Neutrophil (primary cell): Measurements from ENCODE around the gene PIEZO2.

Source experiments
- H3K27ac ChIP-seq: fragments of 200-600 bp; sonication (generic); 2 replicates; pipeline ENCODE4 v1.5.1; 2016; ENCODE audit warnings: mild to moderate bottlenecking, moderate library complexity
- H3K27me3 ChIP-seq: fragments of 200-600 bp; sonication (generic); 2 replicates; pipeline ENCODE4 v1.6.0; 2016; ENCODE audit warnings: mild to moderate bottlenecking
- H3K36me3 ChIP-seq: fragments of 200-600 bp; sonication (generic); 2 replicates; pipeline ENCODE4 v1.5.1; 2017
- H3K4me1 ChIP-seq, 2 experiments: fragments of 200-600 bp in 1 of 2; sonication (generic) in 1 of 2; 1 replicate in 1 of 2; 2 replicates in 1 of 2; pipeline versions ENCODE4 v1.5.1 to v1.6.1; 2013 to 2016; ENCODE audit warnings: low read depth in 1 of 2, low read length in 1 of 2, mild to moderate bottlenecking in 1 of 2, moderate library complexity in 1 of 2; ENCODE audit not compliant: control insufficient read depth in 1 of 2, insufficient read depth in 1 of 2
- H3K4me3 ChIP-seq, 2 experiments: fragments of 200-600 bp in 1 of 2; sonication (generic) in 1 of 2; 1 replicate in 1 of 2; 2 replicates in 1 of 2; pipeline ENCODE4 v1.5.1; 2013 to 2016; ENCODE audit warnings: low read depth in 1 of 2, low read length in 1 of 2, mild to moderate bottlenecking in 1 of 2, moderate library complexity in 1 of 2
- H3K9me3 ChIP-seq: fragments of 200-600 bp; sonication (generic); 2 replicates; pipeline ENCODE4 v1.5.1; 2016
- CTCF ChIP-seq: fragments of 200-600 bp; sonication (generic); IDR thresholded peaks from 2 replicates; pipeline ENCODE4 v1.5.1; 2016; ENCODE audit warnings: antibody characterized with exemption

PIEZO2 gene

GRCh38 chr18:11147962-11148679 is 1.2 kb downstream of the PIEZO2 start:
- H3K4me3 ChIP-seq, result no peak overlapping the region

DNA sequence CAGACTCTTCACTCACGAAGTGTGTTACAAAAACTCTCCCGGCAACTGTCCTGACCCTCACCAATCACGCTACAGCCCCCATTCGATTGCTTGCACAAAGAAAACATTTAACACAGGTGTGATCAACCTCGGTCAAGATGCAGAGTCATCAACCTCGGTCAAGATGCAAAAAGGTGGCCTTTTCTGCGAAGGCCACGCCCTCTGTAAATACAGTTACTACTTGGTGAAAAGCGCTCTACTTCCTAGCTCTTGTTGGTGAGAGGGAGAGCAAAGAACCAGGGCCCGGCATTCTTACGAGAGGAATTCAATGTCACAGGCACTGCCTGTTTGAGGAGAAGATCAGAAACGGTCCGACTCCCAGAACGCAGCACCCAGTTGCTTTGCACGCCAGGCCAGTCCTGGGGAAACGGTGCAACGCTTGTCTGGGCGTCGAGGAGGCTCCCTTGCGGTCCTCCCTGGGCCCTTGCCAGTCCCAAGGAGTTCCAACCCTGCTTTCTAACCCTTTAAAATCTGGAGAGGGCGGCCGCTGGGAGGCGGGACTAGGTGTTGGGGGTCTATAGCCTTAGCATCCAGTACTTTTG is 1.9 kb downstream of the PIEZO2 start:
- Histone ChIP-seq H3K9me3 (no peaks in the 10 kb centered on the region), H3K4me3 (no peak overlapping the region), H3K27ac (no peak overlapping the region), H3K27me3 (peaks cover 91% of the 10 kb centered on the region), H3K4me1 (peaks cover 0 to 17% of the 10 kb centered on the region in 2 experiments), H3K36me3 (no peaks in the 10 kb centered on the region)
- TF ChIP-seq CTCF, result no peak

More at GRCh38 chr18:11147962-11148679, 1.2 kb downstream of the PIEZO2 start:
- Histone ChIP-seq H3K9me3 (no peaks in the 10 kb centered on the region), H3K4me1 (peaks cover 0 to 17% of the 10 kb centered on the region in 2 experiments), H3K27me3 (peaks cover 97% of the 10 kb centered on the region), H3K27ac (no peak overlapping the region), H3K36me3 (no peaks in the 10 kb centered on the region)
- no peak for TF ChIP-seq CTCF

DNA sequence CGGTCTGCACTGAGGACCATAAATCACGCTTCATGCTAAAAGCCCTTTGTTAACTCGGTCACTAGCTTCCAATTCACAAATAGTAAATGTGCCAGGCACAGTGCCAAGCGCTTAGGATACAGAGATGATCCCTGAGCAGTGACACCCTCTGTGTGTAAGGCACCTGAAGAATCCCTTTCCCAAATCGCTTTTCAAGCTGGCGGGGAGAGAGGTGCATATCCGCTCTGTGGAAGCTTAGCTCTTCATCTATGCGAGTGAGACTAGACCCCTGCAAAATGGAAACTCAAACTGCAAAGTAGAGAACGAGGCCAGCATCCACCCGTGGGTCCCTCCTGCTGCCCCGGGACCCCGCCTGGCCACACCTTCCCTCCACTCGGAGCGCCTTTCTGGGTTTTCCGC is 2.4 kb downstream of the PIEZO2 start:
- TF ChIP-seq CTCF, result no peak
- H3K27me3 ChIP-seq, result peaks cover 86% of the 10 kb centered on the region
- H3K4me1 ChIP-seq, result peaks cover 0 to 17% of the 10 kb centered on the region in 2 experiments

DNA sequence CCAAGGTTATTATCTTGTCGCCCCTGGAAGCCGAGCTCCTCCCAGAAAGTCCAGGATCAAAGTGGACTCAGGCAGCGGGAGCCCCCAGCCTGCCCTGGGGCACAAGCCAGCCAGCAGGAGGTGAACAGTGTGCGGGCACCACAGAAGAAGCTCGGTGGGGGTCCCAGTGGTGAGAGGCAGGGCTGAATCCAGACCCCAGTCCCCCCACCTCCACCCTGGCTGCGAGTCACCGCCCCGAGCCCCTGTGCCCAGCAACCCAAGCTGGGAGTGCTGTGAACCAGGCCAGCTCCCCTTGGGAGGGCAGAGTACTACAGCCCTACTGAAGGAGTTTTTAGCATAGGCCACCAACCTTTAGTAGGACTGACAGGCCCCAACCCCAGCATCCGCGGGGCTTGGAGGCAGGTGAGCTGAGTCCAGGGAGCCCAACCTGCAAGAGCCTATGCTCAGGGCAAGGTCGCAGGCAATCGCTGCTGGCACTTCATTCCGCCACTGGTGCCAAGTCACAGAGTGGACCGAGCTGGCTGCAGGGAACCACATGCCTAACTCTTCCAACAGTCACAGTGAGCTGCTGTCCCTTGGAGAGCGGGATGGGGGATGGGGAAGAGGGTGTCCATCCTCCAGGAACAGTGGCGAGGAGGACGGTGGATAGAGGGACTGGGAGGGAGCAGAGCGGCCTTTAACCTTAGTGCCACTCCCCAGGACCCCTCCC is 3.0 kb downstream of the PIEZO2 start:
- Histone ChIP-seq H3K36me3 (no peaks in the 10 kb centered on the region), H3K4me1 (peaks cover 0 to 17% of the 10 kb centered on the region in 2 experiments), H3K27ac (no peak overlapping the region), H3K9me3 (no peaks in the 10 kb centered on the region), H3K4me3 (no peak overlapping the region), H3K27me3 (peaks cover 80% of the 10 kb centered on the region)
- no peak for TF ChIP-seq CTCF

More for the DNA sequence above, 2.4 kb downstream of the PIEZO2 start:
- Histone ChIP-seq H3K36me3 (no peaks in the 10 kb centered on the region), H3K4me3 (no peak overlapping the region), H3K9me3 (no peaks in the 10 kb centered on the region), H3K27ac (no peak overlapping the region)

GRCh38 chr18:11145413-11146191 is 3.8 kb downstream of the PIEZO2 start:
- no peaks in the 10 kb centered on the region for H3K36me3 ChIP-seq
- peaks cover 72% of the 10 kb centered on the region for H3K27me3 ChIP-seq
- no peak for TF ChIP-seq CTCF
- no peaks in the 10 kb centered on the region for H3K9me3 ChIP-seq
- peaks cover 0 to 17% of the 10 kb centered on the region in 2 experiments for H3K4me1 ChIP-seq
- H3K4me3 ChIP-seq, result no peak overlapping the region
- no peak overlapping the region for H3K27ac ChIP-seq
